ENCODE measurements around the gene ABCB1.
A peak's percentile ranks its signal among the peaks of the same experiment; 100 is the strongest.

DNA sequence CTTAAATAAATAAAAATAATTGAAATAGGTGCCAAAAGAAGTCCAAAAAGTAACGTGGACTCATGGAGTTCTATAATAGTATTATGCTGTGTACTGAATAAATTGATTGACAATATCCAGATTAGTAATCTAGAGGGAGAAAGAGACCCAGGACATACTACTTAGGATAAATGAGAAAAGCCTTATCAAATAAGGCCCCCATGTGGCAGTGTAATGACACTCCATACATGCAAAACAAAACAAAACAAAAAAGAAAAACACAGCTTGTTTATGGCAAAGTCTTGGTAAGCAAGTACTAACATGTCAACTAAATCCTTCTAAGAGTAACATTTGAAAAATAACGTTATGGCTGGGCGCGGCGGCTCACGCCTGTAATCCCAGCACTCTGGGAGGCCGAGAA is 23.9 kb upstream of the ABCB1 start:
- TF ChIP-seq, protein P1, sequence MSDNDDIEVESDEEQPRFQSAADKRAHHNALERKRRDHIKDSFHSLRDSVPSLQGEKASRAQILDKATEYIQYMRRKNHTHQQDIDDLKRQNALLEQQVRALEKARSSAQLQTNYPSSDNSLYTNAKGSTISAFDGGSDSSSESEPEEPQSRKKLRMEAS (IDR thresholded peaks at IDR 0.05) = no peak
- TF ChIP-seq CEBPB (IDR thresholded peaks at IDR 0.05) (no peak), YY1 (IDR thresholded peaks at IDR 0.05; ENCODE audit: low read depth) (no peak), EP300 (IDR thresholded peaks at IDR 0.05; ENCODE audit: borderline replicate concordance) (no peak), FOXM1 (IDR thresholded peaks at IDR 0.05; ENCODE audit: borderline replicate concordance, low read depth) (no peak), RAD21 (IDR thresholded peaks at IDR 0.05; ENCODE audit: low read depth) (0 out of 2 replicates have a peak, but pooled peaks have one; percentile 7), CREB1 (IDR thresholded peaks at IDR 0.05; ENCODE audit: low read depth) (no peak), TEAD4 (IDR thresholded peaks at IDR 0.05) (no peak), EGR1 (IDR thresholded peaks at IDR 0.05) (no peak)
- TF ChIP-seq, protein P2, sequence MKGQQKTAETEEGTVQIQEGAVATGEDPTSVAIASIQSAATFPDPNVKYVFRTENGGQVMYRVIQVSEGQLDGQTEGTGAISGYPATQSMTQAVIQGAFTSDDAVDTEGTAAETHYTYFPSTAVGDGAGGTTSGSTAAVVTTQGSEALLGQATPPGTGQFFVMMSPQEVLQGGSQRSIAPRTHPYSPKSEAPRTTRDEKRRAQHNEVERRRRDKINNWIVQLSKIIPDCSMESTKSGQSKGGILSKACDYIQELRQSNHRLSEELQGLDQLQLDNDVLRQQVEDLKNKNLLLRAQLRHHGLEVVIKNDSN (IDR thresholded peaks at IDR 0.05) = no peak
- TF ChIP-seq, protein P3, sequence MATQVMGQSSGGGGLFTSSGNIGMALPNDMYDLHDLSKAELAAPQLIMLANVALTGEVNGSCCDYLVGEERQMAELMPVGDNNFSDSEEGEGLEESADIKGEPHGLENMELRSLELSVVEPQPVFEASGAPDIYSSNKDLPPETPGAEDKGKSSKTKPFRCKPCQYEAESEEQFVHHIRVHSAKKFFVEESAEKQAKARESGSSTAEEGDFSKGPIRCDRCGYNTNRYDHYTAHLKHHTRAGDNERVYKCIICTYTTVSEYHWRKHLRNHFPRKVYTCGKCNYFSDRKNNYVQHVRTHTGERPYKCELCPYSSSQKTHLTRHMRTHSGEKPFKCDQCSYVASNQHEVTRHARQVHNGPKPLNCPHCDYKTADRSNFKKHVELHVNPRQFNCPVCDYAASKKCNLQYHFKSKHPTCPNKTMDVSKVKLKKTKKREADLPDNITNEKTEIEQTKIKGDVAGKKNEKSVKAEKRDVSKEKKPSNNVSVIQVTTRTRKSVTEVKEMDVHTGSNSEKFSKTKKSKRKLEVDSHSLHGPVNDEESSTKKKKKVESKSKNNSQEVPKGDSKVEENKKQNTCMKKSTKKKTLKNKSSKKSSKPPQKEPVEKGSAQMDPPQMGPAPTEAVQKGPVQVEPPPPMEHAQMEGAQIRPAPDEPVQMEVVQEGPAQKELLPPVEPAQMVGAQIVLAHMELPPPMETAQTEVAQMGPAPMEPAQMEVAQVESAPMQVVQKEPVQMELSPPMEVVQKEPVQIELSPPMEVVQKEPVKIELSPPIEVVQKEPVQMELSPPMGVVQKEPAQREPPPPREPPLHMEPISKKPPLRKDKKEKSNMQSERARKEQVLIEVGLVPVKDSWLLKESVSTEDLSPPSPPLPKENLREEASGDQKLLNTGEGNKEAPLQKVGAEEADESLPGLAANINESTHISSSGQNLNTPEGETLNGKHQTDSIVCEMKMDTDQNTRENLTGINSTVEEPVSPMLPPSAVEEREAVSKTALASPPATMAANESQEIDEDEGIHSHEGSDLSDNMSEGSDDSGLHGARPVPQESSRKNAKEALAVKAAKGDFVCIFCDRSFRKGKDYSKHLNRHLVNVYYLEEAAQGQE (IDR thresholded peaks at IDR 0.05; ENCODE audit: low read depth) = no peak

All from Ishikawa (cell line).